KMS-11 (cell line): Measurements from ENCODE around the gene LGALS1.
A peak's percentile ranks its signal among the peaks of the same experiment; 100 is the strongest.

Experiments
- H2AFZ ChIP-seq: fragments of 200-600 bp; sonication (generic); 2 replicates; pipeline ENCODE4 v1.6.1; 2016; ENCODE audit warnings: antibody characterized with exemption, mixed run types, low read depth
- H3K27ac ChIP-seq: fragments of 200-600 bp; sonication (generic); 2 replicates; pipeline ENCODE4 v1.6.1; 2016; ENCODE audit warnings: mild to moderate bottlenecking, mixed run types
- H3K27me3 ChIP-seq: fragments of 200-600 bp; sonication (generic); 2 replicates; pipeline ENCODE4 v1.6.1; 2017; ENCODE audit warnings: mild to moderate bottlenecking, low read depth, mixed run types, moderate library complexity; ENCODE audit not compliant: insufficient read depth
- H3K36me3 ChIP-seq: fragments of 200-600 bp; sonication (generic); 2 replicates; pipeline ENCODE4 v1.6.1; 2017; ENCODE audit warnings: mild to moderate bottlenecking, mixed run types; ENCODE audit not compliant: insufficient read depth
- H3K4me1 ChIP-seq: fragments of 200-600 bp; sonication (generic); 2 replicates; pipeline ENCODE4 v1.6.1; 2016; ENCODE audit warnings: mild to moderate bottlenecking, low read depth, mixed run types; ENCODE audit not compliant: poor library complexity, severe bottlenecking
- H3K4me2 ChIP-seq: fragments of 200-600 bp; sonication (generic); 2 replicates; pipeline ENCODE4 v1.7.0; 2016; ENCODE audit warnings: mild to moderate bottlenecking, mixed run types
- H3K4me3 ChIP-seq: fragments of 200-600 bp; sonication (generic); IDR thresholded peaks from 2 replicates; pipeline ENCODE4 v1.6.1; 2017; ENCODE audit warnings: low read depth, low read length, mixed read lengths; ENCODE audit not compliant: insufficient read depth
- H3K79me2 ChIP-seq: fragments of 200-600 bp; sonication (generic); 2 replicates; pipeline ENCODE4 v1.6.1; 2016; ENCODE audit warnings: low read depth, mixed run types; ENCODE audit not compliant: insufficient read depth
- H3K9ac ChIP-seq: fragments of 200-600 bp; sonication (generic); 2 replicates; pipeline ENCODE4 v1.6.1; 2016; ENCODE audit warnings: mild to moderate bottlenecking, mixed run types
- H4K20me1 ChIP-seq: fragments of 200-600 bp; sonication (generic); 2 replicates; pipeline ENCODE4 v1.6.1; 2016; ENCODE audit warnings: mild to moderate bottlenecking, mixed run types; ENCODE audit not compliant: insufficient read depth
- CTCF ChIP-seq: fragments of 200-600 bp; sonication (generic); conservative IDR thresholded peaks from 2 replicates; pipeline ENCODE4 v1.6.1; 2017; ENCODE audit warnings: low read depth, mild to moderate bottlenecking, antibody characterized with exemption, low read length, moderate library complexity, mixed read lengths

LGALS1 gene

GRCh38 chr22:37672206-37672919 lies 3.1 kb upstream of the LGALS1 start:
- Histone ChIP-seq H3K79me2 (peaks cover 8% of the 10 kb centered on the region; the same call in 1 of the 2 replicates), H3K4me3 (no peak overlapping the region), H3K9ac (no peak overlapping the region), H3K4me1 (peaks cover 18% of the 10 kb centered on the region), H3K4me2 (no peak overlapping the region), H2AFZ (no peak overlapping the region), H3K36me3 (no peaks in the 10 kb centered on the region), H3K27ac (no peak overlapping the region), H3K27me3 (no peaks in the 10 kb centered on the region), H4K20me1 (no peaks in the 10 kb centered on the region)
- TF ChIP-seq CTCF = no peak

GRCh38 chr22:37672920-37673455 lies 2.4 kb upstream of the LGALS1 start:
- H3K9ac ChIP-seq = no peak overlapping the region
- no peak overlapping the region for H3K4me2 ChIP-seq
- no peak for TF ChIP-seq CTCF
- H2AFZ ChIP-seq = no peak overlapping the region
- H3K27ac ChIP-seq = no peak overlapping the region
- no peak overlapping the region for H3K4me3 ChIP-seq
- H3K27me3 ChIP-seq = no peaks in the 10 kb centered on the region
- peaks cover 24% of the 10 kb centered on the region for H3K4me1 ChIP-seq
- H3K36me3 ChIP-seq = no peaks in the 10 kb centered on the region
- H3K79me2 ChIP-seq = peaks cover 8% of the 10 kb centered on the region; the same call in 1 of the 2 replicates
- no peaks in the 10 kb centered on the region for H4K20me1 ChIP-seq

GRCh38 chr22:37674248-37674647 lies 1.2 kb upstream of the LGALS1 start:
- H3K9ac ChIP-seq = peak overlapping the region; percentile 30; the same call in 1 of the 2 replicates
- peak overlapping the region; percentile 86 for H3K27ac ChIP-seq
- H3K4me1 ChIP-seq = peaks cover 26% of the 10 kb centered on the region

More at GRCh38 chr22:37674248-37674647, 1.2 kb upstream of the LGALS1 start:
- Histone ChIP-seq H4K20me1 (no peaks in the 10 kb centered on the region), H3K27me3 (no peaks in the 10 kb centered on the region), H3K4me3 (no peak overlapping the region), H3K79me2 (peaks cover 8% of the 10 kb centered on the region; the same call in 1 of the 2 replicates), H3K36me3 (no peaks in the 10 kb centered on the region), H2AFZ (peak overlapping the region; percentile 68; the same call in 1 of the 2 replicates), H3K4me2 (peak overlapping the region; percentile 99)
- no peak for TF ChIP-seq CTCF
